Activated T-cell treated with anti-CD3 and anti-CD28 coated beads for 1 hour (primary cell): Measurements from ENCODE around the gene PRKN.

Experiments used
- DNase-seq: peaks from one replicate; pipeline ENCODE4 v3.0.0-alpha.2; 2020; ENCODE audit warnings: low read depth

Gene PRKN

GRCh38 chr6:162615016-162615705 is 112.4 kb downstream of the PRKN start:
- no peak for DNase-seq

- no peak for DNase-seq
Measured at GRCh38 chr6:162613310-162613709, 114.3 kb downstream of the PRKN start.

DNA sequence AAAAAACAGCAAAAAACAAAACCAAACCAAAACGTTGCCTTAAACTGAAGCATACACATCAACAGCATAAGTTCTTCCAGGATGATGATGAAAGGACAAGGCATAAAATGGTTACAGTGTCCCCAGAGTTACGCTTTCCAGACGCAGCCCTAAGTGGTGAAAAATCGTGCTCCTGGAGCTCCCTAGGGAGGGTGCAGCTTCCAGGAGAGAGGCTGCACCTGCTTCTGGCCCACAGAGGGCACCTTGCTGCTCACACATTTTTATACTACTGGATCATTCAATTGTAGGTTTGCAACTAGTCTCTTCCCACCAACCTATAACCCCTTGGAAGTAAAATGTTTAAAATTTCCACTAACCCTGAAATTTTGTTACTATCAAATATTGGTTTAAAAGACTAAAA is 115.0 kb downstream of the PRKN start:
- no peak for DNase-seq

- DNase-seq, result no peak
Measured at GRCh38 chr6:162610351-162610750, 117.2 kb downstream of the PRKN start.

GRCh38 chr6:162605881-162606280 is 121.7 kb downstream of the PRKN start:
- no peak for DNase-seq

DNA sequence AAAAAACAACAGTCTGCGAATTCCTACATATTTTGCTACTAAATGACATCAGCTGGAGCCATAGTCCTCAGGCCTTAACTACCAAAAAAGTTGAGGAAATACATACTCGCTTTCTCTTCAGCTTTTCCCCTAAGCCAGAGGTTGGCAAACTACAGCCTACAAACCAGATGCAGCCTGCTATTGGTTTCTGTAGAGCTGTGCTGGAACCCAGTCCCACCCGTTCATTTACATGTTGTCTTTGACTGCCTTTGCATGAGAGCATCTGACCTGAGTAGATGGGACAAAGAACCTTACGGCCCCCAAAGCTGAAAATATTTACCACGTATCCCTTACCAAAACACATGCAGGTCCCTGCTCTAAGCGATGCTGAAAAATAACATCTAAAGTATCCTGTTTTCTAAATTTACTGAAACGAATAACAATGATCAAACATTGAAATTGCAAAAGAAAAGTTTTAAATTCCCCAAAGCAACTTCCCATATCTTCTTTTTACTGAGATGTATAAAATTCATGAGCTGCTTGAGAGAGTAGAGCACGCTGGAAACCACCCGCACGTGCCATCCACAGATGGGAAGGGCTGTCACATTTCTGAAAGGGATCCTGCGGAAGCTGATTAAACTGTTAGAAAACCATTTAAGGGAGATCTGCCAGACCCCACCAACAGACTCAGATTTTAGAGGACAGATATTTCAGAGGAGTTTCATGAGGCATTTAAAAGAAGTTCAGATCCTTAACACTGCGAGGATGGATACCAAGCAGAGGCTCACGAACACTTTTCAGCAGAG is 124.1 kb downstream of the PRKN start:
- DNase-seq, result no peak

DNA sequence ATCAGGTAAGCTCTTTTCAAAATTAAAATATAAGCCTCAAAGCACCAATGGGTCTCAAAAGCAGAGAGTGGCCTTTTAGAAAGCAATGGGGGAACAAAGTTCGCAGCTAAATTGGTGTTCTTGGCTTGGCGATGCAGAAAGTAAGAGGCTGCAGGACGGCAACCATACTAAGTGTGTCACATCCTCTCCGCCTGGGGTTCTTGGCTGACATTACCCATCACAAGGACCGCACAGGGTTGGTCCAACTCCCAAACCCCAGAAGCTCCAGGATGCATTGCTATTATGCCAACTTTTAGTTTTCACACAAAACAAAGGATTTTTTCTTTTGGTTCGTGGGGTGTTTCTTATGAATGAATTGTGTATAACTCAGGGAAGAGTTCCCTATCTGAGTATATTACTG is 124.8 kb downstream of the PRKN start:
- DNase-seq, result no peak

GRCh38 chr6:162596676-162597075 is 130.9 kb downstream of the PRKN start:
- no peak for DNase-seq

DNA sequence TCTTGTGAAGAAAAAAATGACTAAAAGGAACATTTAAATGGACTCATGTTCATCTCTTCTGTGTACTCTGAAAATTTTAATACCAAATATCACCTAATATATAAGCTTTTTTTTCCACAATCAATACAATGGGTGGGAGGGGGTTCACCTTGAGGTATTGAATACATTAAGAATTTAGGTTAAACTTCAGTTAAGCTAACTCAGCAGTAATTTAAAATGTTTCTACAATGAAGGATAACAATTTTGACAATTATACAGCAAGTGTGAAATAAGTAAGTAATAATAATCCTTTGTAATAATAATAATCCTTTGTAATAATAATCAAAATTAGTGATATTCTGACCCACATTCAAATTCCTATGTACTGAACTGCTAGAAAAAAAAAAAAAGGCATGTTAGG is 136.0 kb downstream of the PRKN start:
- DNase-seq, result no peak

- no peak for DNase-seq
Measured at GRCh38 chr6:162581988-162582780, 145.4 kb downstream of the PRKN start.

- no peak for DNase-seq
Measured at GRCh38 chr6:162580619-162581018, 146.9 kb downstream of the PRKN start.

- no peak for DNase-seq
Measured at GRCh38 chr6:162576016-162576415, 151.6 kb downstream of the PRKN start.

GRCh38 chr6:162572240-162572639 is 155.3 kb downstream of the PRKN start:
- no peak for DNase-seq

GRCh38 chr6:162568266-162568665 is 159.3 kb downstream of the PRKN start:
- no peak for DNase-seq

GRCh38 chr6:162562041-162562440 is 165.5 kb downstream of the PRKN start:
- DNase-seq, result no peak

- DNase-seq, result no peak
Measured at GRCh38 chr6:162560891-162561290, 166.7 kb downstream of the PRKN start.

GRCh38 chr6:162554531-162554930 is 173.0 kb downstream of the PRKN start:
- DNase-seq, result no peak

DNA sequence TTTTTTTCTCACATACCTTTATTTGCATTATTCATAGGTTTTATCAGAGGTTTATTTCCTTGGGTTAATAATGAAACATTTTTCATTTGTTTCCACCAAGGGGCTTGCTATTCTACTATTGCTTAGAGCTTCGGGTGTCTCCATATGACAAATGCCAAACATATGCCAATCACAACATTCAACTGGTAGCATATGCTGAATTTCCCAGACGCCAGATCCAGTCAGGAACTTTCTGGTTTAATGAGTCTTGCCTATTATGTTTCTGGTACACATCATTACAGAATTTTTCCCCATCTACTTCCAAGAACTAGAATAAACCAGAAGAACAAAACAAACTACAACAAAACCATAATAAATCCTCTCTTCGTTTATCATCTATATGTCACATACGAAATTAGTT is 180.7 kb downstream of the PRKN start:
- no peak for DNase-seq

DNA sequence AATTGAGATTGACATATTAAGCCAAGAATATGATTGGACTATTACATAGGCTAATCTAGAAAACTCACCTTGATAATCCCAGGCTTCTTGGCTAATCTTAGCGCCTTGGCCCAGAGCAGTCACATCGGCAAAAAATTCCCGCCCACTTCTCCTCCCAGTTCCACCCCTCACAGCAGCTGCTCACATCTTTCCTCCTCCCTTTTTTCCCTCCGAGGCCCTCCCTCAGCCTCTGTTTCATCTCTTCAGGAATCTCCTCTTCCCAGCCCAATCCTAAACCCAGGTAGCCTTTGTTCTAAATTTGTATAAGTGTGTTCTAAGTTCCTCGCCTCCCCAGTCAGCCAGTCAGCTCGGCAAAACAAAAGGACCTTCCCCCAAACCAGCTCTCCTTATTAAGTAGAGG is 184.3 kb downstream of the PRKN start:
- no peak for DNase-seq

- DNase-seq, result no peak
Measured at GRCh38 chr6:162541019-162541601, 186.5 kb downstream of the PRKN start.

DNA sequence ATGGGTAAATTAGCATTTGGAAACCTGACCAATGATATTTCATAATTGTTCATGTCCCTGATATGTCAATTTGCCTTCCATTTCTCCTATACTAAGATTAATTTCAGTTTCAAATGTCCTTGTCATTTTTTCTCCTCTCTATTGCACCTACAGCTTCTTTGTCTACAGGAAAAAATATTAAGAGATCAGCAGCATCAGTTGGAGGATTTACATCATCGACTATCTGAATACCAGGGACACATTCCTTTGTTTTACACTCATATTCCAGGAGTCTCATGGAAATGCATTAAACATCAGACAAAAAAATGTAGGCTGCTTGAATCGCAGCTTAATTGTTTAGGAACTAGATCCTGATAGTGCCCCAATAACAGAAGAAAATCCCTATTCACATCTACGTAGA is 188.2 kb downstream of the PRKN start:
- no peak for DNase-seq

GRCh38 chr6:162538643-162539064 is 188.9 kb downstream of the PRKN start:
- no peak for DNase-seq

- DNase-seq, result no peak
Measured at GRCh38 chr6:162533009-162533400, 194.6 kb downstream of the PRKN start.
